ENCODE measurements around the gene TBC1D22A.

Gene TBC1D22A

DNA sequence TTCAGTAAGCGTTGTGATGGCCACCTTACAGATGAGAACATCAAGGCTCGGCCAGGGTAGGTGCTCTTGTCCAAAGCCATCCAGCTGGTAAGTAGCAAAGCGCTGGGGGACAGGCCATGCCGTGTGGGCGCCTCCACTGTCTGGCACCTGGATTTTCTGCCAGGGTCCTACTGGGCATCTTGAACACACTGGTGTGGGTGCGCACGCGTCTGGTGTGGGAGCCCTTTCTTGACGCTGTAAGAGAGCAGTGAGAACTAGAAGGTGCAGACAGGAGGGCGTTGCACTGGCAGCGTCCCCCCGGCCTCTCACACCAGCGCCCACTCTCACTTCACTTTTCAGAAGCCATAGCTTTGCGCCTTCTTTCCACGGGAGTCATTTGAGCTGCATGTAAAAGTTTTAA lies 296.6 kb downstream of the TBC1D22A start:
- DNase-seq (ENCODE audit: low read depth in 2 of 2), result no peak

DNA sequence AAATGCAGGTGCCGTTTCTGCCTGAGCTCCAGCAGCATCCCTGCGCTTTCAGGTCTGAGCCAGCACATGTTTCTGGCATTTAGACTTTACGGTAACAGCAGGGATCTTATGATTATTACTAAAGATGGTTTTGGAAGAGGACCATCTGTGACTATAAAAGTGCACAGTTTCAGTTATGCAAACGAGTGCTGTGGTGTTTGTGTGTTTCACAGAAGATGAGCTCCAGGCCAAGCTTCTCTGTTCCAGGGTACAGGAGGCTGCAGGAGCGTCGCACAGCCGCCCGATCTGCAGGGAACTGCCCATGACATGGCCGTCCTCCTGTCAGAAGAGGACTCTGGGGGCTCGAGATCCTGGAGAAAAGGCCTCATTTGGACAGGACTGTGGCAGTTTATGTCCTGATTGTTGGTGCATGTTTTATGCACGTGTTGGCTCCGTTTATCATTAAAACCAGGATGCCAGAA lies 297.3 kb downstream of the TBC1D22A start:
- peak; percentile 17 to 19 for DNase-seq (ENCODE audit: low read depth in 2 of 2)

DNA sequence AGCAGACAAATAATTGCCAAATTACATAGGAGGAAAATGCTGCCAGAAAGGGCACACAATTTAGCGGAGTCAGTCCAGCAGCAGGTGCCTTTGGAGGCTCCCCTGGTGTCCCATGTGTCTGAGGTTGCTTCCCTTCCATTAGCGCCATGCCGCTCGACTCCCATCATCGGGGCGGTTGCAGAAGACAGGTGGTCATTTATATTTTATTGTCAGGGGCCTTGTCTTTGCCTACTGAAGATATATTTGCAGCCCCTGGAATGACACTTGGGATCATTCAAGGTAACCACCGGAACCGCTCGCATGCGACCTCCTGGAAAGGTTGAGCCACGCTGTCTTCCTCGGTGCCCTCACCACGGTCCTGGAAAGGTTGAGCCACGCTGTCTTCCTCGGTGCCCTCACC lies 298.3 kb downstream of the TBC1D22A start:
- no peak for DNase-seq (ENCODE audit: low read depth in 2 of 2)

DNA sequence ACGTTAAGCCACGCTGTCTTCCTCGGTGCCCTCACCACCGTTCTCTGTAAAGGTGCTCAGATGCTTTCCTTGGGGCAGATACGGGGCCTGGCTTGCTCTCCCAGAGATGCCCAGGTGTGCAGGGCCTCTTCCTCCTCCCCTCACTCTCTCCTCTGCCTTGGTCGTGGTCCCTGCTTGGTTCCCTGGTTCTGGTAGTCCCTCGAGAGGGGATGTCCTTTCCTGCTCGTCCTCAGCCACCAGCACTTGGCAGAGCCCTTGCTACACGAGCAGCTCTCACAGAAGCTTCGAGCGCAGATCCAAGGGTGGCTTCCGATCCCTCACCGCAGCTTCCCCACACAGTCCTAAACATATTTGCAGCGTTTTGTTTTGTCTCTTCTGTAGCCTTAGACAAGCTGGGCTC lies 298.8 kb downstream of the TBC1D22A start:
- DNase-seq (ENCODE audit: low read depth in 2 of 2), result no peak

DNA sequence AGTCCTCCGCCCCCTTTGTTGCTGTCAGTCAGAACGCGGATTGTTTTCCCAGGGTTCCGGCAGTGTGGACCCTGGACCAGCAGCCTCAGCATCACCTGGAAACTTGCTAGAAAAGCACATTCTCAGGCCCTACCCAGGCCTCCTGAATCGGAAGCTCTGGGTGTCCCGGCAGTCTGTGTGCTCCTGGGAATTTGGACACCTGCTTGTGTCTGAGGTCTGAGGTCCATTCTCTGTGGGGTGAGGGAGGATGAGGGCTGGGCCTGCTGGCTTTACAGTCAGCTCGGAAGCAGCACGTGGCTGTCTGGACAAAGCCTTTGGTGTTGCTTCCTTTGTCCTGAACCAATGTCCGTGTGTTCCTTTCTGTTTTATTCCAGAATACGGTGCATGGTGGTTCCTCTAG lies 299.7 kb downstream of the TBC1D22A start:
- no peak for DNase-seq (ENCODE audit: low read depth in 2 of 2)

DNA sequence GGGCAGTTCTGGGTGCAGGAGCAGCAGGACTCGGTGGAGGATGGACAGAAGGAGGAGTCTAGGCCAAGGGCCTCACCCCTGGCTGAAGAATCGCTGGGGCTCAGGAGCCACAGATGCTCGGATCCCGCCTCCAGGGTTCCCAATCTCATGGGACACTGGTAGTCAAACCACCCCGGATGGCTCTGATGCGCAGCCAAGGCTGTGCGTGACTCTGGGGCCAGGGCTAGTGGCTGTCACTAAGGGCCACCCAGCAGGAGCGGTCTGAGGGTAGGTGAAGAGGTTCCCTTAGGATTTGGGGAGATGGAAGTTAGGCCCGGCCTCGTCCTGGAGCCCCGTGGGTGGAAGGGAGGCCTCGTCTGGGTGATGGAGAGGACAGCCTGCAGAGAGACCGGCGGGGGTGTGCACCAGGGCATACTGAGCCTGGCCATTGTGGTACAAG lies 300.6 kb downstream of the TBC1D22A start:
- no peak for DNase-seq (ENCODE audit: low read depth in 2 of 2)

DNA sequence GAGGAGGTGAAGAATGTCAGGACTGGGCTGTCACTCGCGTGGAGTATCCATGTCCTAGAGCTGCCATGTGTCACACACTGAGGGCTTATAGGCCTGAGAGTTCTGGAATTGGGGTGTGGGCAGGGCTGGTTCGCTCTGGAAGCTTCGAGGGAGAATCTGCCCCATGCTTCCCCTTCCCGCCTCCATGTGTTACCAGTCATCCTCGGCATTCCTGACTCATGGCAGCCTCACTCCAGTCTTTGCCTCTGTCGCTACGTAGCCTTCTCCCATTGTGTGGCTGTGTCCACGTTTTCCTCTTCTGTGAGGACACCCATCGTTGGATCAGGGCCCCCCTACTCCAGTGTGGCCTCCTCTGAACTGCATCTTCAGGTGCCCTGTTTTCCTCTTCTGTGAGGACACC lies 301.2 kb downstream of the TBC1D22A start:
- DNase-seq (ENCODE audit: low read depth in 2 of 2), result no peak

DNA sequence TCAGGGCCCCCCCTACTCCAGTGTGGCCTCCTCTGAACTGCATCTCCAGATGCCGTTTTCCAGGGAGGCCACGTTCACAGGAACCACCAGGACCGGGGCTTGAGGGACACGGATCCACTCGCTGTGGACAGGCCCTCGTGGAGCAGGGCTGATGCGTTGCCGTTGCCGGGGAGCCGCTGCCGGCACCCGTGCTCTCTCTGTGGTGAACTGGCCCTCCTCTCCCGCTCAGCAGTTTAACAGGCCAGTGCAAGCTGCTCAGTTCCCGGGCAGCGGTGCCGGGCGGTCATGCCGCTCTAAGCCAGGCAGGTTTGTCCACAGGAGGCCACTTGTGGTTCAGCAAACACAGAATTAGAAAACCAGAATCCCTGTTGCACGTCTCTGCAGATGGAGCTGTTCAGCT lies 301.6 kb downstream of the TBC1D22A start:
- no peak for DNase-seq (ENCODE audit: low read depth in 2 of 2)

DNA sequence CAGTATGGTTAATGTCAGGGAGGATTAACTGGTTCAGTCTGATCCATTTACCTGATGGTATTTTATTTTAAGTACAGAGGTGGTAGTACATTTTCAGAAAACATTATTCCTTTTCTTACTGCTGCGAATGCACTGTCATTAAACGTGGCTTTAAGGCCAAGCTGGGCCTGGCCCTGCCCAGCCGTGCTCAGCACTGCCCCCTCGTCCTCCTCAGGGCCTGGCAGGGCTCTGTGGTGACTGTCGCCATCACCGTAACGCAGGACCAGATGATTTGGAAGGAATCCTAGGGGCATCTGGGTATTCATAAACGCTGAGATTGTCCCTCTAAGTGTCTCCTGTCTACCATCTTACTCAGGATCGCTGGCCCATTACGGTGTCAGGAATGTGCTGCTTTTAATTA lies 302.0 kb downstream of the TBC1D22A start:
- DNase-seq (ENCODE audit: low read depth in 2 of 2), result no peak

DNA sequence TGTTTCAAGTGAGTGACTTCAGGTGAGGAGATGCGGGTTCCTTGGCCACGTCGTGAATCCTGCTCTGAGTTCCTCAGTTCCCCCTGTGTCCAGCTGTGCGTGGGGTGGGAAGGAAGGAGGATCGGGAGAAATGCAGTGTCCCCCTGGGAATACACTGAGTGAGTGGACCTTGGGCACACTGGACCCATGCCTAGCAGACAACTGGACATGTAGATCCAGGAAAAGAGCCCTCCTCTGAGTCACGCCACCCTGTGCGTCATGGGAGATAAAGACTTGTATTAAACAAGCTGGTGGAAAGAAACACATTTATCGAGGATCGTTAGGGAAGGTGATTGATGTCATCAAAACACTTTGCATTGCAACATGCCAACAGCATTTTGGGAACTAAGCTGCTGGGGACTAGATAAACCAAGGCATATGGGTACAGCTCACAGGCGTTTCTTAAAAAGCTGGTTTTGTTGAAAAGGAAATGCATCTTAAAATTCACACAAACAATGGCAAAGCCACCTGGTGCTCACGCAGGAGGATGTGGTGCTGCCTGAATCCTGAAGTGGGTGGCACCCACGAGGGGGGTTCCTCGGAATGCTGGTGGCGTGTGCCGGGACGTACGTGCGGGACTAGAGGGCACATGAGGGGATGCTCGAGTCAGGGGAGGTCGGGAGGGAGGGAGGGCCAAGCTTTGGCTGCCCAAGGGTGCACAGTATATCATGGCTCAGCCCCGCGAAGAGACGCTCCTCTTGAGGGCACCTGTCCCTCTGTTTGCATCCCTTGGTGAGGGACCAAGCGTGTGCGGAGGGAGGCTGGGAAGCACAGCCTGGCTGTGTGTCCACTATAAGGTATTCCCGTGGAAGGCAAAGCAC lies 303.5 kb downstream of the TBC1D22A start:
- no peak for DNase-seq (ENCODE audit: low read depth in 2 of 2)

DNA sequence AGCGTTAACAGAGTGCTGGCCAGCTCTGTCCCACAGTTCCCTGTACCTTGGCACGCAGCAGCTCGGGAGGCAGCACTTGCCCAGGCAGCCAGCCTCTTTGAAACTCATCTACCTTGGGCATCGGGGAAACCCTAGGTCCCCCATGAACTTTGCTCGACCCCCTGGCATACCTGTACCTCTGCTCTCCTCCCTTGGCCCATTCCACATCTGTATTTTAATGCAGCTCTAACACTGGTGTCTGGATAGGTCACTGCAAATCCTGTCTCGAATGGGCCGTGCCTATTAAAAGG lies 304.1 kb downstream of the TBC1D22A start:
- DNase-seq (ENCODE audit: low read depth in 2 of 2), result no peak

DNA sequence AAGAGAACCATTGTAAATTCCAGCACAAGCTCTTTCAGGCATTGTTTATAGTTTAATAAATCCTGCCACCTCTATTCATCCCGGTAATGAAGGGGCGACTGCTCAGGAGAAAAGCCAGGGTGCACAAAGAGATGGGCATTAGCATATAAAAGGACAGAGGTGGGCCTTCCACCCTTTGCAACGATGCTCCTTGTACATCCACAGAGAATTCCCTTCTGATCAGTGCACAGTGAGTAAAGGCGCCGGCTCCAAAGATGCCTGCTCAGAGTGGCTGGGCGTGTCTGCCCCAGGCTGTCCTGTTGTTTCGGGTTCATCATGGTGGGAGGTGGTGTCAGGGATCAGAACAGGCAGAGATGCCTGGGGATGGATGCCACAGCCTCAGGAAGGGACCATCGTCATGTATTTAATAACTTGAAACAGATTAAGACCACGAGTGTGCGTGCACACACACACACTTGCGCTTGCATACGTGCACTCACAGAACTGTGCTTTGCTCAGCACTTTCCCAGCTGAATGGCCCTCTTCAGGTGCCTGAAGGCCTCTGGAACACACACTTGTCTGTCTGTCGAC lies 305.0 kb downstream of the TBC1D22A start:
- DNase-seq (ENCODE audit: low read depth in 2 of 2), result no peak

DNA sequence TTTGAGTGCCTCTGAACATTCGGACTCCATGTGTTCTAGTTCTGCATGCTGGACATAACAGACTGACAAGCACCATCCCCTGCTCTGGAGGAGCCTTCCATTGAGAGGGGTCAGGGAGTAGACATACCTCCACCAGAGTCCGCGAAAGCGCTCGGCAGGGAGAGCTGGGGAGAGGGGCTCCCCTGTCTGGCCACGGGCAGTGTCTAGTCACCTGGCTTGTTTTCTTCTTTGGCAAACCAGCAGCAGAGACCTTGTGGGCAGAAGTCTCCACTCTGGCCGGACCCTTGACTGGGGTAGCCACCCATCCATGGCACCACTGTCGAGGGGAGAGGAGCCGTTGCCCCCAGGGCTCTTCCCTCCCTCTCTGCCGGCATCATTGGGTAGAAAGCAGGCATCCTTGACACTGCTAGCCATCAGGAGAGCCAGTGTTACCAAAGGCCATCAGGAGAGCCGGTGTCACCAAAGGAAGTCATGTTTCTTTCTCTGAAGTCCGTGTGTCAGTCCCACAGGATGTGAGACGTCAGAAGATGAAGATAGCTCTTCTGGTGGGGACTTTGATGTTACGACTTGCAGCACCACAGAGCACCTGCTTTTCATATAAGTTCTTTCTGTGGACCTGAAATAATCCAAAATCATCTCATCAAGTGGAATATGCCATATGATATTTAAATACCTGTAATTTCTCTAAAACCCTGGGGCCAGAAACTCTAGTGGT lies 305.6 kb downstream of the TBC1D22A start:
- DNase-seq (ENCODE audit: low read depth in 2 of 2), result no peak

DNA sequence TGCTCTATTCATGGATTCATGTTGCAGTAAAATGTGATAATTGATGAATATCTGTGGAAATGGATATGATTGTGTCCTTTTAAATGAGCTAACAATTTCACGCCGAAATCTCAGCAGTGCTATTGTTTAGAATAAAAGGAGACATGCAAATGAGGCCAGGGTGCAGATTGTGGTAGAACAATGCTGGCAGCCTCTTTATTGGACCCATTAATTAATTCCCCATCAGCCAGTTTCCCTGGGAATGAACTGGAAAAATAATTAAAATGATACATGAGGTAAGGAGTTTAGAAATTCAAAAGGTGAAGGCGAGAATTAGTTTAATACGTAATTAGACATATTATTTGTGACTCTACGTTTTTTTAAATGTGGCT lies 306.2 kb downstream of the TBC1D22A start:
- no peak for DNase-seq (ENCODE audit: low read depth in 2 of 2)

DNA sequence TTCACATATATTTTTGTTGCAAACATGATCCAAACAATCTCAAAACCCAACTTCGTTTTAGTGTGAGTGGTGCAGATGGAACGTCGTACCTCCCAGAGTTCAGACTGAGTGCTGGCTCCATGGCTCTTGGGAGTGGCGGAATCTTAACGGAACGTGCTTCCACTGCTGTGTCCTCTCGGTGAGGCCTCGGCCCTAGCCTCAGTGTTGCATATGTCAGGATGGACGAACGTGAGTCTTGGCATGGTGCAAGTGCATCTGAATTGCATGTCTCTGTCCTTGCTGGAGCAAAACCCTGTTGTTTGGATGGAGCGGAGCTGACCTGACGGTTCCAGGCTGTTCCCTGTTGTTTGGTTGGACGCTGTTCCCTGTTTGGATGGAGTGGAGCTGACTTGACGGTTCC lies 306.8 kb downstream of the TBC1D22A start:
- no peak for DNase-seq (ENCODE audit: low read depth in 2 of 2)

DNA sequence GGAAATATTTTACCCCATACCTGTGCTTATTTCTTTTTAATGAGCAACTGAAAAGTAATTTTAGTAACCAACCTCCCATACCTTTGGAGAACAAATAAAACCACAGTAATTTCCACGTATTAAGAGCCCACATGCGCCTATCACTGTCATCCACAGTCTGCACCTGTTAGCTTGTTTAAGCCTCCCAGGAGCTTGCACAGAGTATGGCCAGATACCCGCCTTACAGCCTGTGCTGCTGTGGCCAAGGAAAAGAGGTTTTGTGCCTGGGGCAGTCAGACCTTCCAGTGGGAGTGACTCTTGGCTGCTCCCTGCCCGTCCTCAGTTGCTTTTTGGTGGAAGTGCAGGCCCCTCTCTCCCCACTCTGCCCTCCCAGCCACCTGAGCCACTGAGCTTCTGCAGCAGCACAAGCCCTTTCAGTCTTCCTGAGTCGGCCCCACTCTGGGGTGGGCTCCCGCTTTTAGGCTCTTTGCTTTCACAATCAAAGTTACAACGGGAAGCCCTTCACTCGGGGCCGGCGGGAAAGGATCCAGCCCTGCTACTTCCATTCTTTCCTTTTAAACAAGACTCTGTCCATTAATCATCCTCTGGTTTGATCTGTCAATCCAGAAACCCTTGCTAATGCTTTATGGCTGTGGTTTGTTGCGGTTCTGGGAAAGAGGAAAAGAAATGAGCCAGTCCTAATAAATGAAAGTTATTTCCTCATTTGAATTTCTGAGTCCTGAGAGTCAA lies 308.8 kb downstream of the TBC1D22A start:
- peak in 1 of 2 experiments; percentile 20 for DNase-seq (ENCODE audit: low read depth in 2 of 2)

DNA sequence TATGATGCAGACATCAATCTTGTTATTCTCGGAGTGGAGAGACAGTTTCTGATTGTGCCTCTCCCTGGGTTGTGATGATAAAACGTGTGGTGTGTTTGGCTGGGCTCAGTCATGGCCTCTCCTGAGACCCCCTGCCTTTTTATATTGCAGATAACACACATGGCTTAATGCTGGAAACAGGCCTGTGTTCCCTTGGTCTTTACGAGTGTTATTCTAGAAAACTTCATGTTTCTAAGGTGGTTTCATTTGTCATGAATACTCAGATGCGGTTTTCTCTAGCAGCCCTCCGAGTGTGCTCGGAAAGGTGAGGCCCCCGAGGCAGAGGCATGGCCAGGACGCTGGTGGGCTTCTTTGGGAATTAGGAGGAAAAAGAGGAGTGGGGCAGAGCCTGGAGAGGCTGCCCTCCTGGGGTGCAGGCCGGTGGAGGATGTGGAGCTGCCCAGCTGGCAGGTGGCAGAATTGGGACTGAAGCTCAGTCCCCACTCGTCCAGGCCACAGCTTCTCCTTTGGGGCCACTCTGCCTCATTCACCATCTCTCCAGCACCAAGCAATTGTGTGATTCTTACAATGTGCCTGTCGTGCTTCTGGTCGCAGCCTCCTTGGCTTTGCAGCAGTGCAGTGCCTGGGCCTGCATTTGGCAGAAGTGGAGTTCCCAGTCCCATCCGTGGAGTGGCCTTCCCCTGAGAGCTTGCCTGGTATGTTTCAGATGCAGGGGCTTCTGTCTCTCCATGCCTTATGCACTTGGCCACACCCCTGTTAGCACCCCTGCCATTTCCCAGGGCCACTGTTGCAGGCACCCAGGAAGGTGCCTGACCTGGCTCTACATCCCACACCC lies 309.6 kb downstream of the TBC1D22A start:
- no peak for DNase-seq (ENCODE audit: low read depth in 2 of 2)

DNA sequence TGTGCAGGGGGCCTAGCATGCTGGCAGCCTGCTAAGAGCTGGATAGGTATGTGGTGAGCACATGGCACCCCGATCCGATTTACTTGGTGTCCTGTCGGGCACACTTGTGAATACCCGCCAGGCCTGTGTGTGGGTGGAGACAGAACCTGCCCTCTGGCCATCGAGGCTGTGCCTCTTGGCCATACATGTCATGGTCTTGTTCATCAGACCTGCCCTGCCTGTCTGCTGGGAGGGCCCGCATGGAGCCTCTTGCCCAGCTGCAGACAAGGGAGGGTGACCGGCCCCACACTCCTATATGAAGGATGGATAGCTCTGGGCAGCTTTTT lies 310.2 kb downstream of the TBC1D22A start:
- DNase-seq (ENCODE audit: low read depth in 2 of 2), result no peak

DNA sequence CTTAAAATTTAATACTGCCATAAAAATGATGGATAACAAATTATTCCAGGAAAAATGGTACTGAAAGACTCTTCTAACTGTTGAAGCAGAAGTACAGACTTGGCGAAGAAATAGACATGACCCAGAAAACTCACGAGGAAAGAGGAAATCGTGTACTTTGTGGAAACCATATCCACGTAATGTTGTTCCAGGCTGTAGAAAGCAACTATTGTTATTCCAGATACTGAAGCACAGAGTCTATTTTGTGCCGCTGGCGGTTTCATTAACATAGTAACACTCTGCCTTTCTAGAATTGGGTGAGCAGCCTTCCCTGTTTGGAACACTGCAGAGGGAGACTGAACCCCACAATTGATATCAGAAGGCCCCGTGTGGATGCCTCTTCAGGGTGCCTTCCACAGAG lies 310.6 kb downstream of the TBC1D22A start:
- DNase-seq (ENCODE audit: low read depth in 2 of 2), result no peak

DNA sequence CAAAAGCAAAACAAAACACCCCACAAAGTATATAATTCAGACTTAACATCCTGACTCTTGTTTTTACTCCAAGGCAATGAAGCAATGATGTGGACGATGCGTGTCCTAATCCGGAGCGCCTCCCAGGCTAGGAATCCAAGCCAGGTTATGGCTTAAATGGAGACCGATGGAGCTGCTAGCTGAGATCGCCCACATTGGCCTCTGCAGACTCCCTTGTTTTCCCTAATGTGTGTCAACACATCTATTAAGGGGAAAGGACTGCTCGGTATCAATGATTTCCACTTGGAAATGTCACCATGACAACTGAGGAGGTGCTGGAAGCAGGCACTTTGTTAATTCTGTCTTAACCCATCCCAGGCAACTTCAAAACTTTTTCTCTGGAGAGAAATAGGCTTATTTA lies 311.7 kb downstream of the TBC1D22A start:
- DNase-seq (ENCODE audit: low read depth in 2 of 2), result no peak

DNA sequence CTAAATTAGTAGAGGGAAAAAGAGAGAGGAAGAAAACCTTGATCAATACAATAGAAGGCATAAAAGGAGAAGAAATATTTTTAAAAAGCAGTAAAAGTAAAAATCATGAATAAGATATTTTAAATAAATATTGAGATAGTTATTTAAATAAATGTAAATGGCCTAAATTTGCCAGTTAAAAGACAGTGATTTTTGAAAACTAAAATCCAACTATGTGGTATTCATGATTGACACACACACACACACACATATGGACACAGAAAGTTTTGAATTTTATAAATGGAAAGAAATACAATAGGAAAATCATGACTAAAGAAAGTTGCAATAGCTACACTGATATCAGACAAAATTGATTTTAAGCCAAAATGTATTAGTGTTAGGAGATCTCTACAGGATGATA lies 313.1 kb downstream of the TBC1D22A start:
- no peak for DNase-seq (ENCODE audit: low read depth in 2 of 2)

DNA sequence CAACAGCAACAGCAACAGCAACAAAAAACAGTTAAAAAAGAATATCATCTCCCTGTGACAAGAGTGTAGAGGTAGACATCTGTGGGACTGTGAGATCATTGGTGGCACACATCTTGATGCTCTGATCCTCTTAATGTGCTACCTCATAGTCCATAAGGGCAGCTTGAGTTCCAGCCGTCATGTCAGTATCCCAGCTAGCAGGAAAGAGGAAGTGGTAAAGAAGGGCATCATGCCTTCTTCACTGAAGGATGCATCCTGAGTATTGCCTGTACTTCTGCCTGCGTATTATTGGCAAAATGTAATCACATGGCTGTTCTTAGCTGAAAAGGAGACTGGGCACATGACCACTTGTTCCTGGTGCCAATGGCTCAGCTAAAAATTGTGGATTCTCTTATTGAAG lies 314.3 kb downstream of the TBC1D22A start:
- DNase-seq (ENCODE audit: low read depth in 2 of 2), result no peak

All from fibroblast of skin of left quadriceps (primary cell).